GM23338 (cell line): ENCODE results near the gene RRBP1. TPM values are rescaled to one million over a fixed set of nuclear protein-coding genes. Genes with fewer than 3 reads are reported as not detected.

ENCODE experiments used
- ATAC-seq: fragments of 200-7000 bp; cut with Tn5 transposase; 3 replicates; pipeline ENCODE4 v1.9.1; 2020
- DNase-seq: peaks from one replicate; pipeline ENCODE4 v3.0.0-alpha.2; 2015; ENCODE audit warnings: low spot score
- H2AFZ ChIP-seq: fragments of 200-600 bp; sonication (generic); 2 replicates; pipeline ENCODE4 v1.8.0; 2016; ENCODE audit warnings: antibody characterized with exemption, mild to moderate bottlenecking, moderate library complexity
- H3F3A ChIP-seq: fragments of 200-600 bp; sonication (generic); replicated peaks from 2 replicates; pipeline ENCODE4 v1.8.0; 2017; ENCODE audit warnings: antibody characterized with exemption, mixed run types, low read depth
- H3K27ac ChIP-seq: fragments of 200-600 bp; sonication (generic); 2 replicates; pipeline ENCODE4 v1.6.1; 2016; ENCODE audit warnings: low read depth
- H3K27me3 ChIP-seq: fragments of 200-600 bp; sonication (generic); 2 replicates; pipeline ENCODE4 v1.8.0; 2016; ENCODE audit warnings: mild to moderate bottlenecking, mixed run types, moderate library complexity; ENCODE audit not compliant: insufficient read depth
- H3K36me3 ChIP-seq: fragments of 200-600 bp; sonication (generic); 2 replicates; pipeline ENCODE4 v1.8.0; 2016; ENCODE audit warnings: mild to moderate bottlenecking; ENCODE audit not compliant: insufficient read depth
- H3K4me1 ChIP-seq: fragments of 200-600 bp; sonication (generic); 2 replicates; pipeline ENCODE4 v1.8.0; 2016; ENCODE audit warnings: mild to moderate bottlenecking, moderate library complexity; ENCODE audit not compliant: insufficient read depth
- H3K4me2 ChIP-seq: fragments of 200-600 bp; sonication (generic); 2 replicates; pipeline ENCODE4 v1.7.1; 2017; ENCODE audit warnings: mixed run types
- H3K4me3 ChIP-seq: fragments of 200-600 bp; sonication (generic); 2 replicates; pipeline ENCODE4 v1.6.1; 2016; ENCODE audit warnings: mixed run types
- H3K79me2 ChIP-seq: fragments of 200-600 bp; sonication (generic); replicated peaks from 2 replicates; pipeline ENCODE4 v1.8.0; 2017; ENCODE audit warnings: mild to moderate bottlenecking; ENCODE audit not compliant: insufficient read depth
- H3K9me2 ChIP-seq: fragments of 200-600 bp; sonication (generic); 2 replicates; pipeline ENCODE4 v1.8.0; 2017; ENCODE audit not compliant: insufficient read depth
- H4K20me1 ChIP-seq: fragments of 200-600 bp; sonication (generic); replicated peaks from 2 replicates; pipeline ENCODE4 v1.8.0; 2017; ENCODE audit warnings: mild to moderate bottlenecking; ENCODE audit not compliant: insufficient read depth
- H3K27ac Mint-ChIP-seq: 2 replicates; pipeline ENCODE4 v1.8.0; 2020; ENCODE audit warnings: inconsistent platforms, mild to moderate bottlenecking, moderate library complexity, mixed read lengths
- H3K27me3 Mint-ChIP-seq: 3 replicates; pipeline ENCODE4 v1.8.0; 2022; ENCODE audit warnings: low read depth, mild to moderate bottlenecking, moderate library complexity, mixed read lengths, inconsistent platforms; ENCODE audit not compliant: insufficient read depth, poor library complexity
- H3K36me3 Mint-ChIP-seq: 3 replicates; pipeline ENCODE4 v1.8.0; 2021; ENCODE audit warnings: low read depth, mild to moderate bottlenecking, inconsistent platforms, moderate library complexity, mixed read lengths
- H3K4me1 Mint-ChIP-seq: 3 replicates; pipeline ENCODE4 v1.8.0; 2020; ENCODE audit warnings: mild to moderate bottlenecking, inconsistent platforms, mixed read lengths
- H3K4me3 Mint-ChIP-seq: 3 replicates; pipeline ENCODE4 v1.8.0; 2021; ENCODE audit warnings: moderate library complexity, mild to moderate bottlenecking, inconsistent platforms, mixed read lengths
- H3K9me3 Mint-ChIP-seq: 3 replicates; pipeline ENCODE4 v1.8.0; 2020; ENCODE audit warnings: moderate library complexity, mild to moderate bottlenecking, inconsistent platforms, mixed read lengths
- CREB1 ChIP-seq: fragments of 250-450 bp; sonication (Bioruptor Pico); IDR thresholded peaks from 2 replicates; pipeline ENCODE4 v1.5.0; 2020; ENCODE audit warnings: low read depth, mild to moderate bottlenecking, moderate library complexity
- EZH2phosphoT487 ChIP-seq: fragments of 200-600 bp; sonication (generic); IDR thresholded peaks from one replicate; pipeline ENCODE4 v1.8.1; 2018; ENCODE audit warnings: antibody characterized with exemption; ENCODE audit not compliant: unreplicated experiment
- JUNB ChIP-seq: IDR thresholded peaks from one replicate; pipeline ENCODE4 v1.6.1; 2016; ENCODE audit warnings: antibody characterized with exemption; ENCODE audit not compliant: unreplicated experiment
- STAT1 ChIP-seq: IDR thresholded peaks from one replicate; pipeline ENCODE4 v1.6.1; 2016; ENCODE audit warnings: antibody characterized with exemption; ENCODE audit not compliant: unreplicated experiment
- ZNF114 ChIP-seq: fragments of 250-450 bp; sonication (Bioruptor Pico); IDR thresholded peaks from 2 replicates; pipeline ENCODE4 v1.5.0; 2020; ENCODE audit warnings: mild to moderate bottlenecking, moderate library complexity
- ZNF331 ChIP-seq: fragments of 250-450 bp; sonication (Bioruptor Pico); IDR thresholded peaks from 2 replicates; pipeline ENCODE4 v1.5.0; 2020; ENCODE audit warnings: low read depth, mild to moderate bottlenecking, moderate library complexity
- polyA plus RNA-seq: library from polyadenylated mRNA; unstranded; fragments of >200 nt; fragmentation: Nextera tagmentation; extraction: Ambion mirVana; gene quantifications from 2 replicates; pipeline ENCODE4 v1.2.1, GENCODE V29; 2016
- total RNA-seq: library from RNA; depleted of rRNA; stranded (reverse); fragments of >200 nt; shearing (Covaris generic); gene quantifications from 2 replicates; pipeline ENCODE4 v1.2.3, GENCODE V29; 2014
- TF ChIP-seq, protein P1 (sequence below), 2 experiments: fragments of 200-600 bp in 1 of 2; sonication (generic) in 1 of 2; conservative IDR thresholded peaks; 2 replicates each; pipeline versions ENCODE4 v1.5.1 to v1.6.1; 2016 to 2017; ENCODE audit warnings: antibody characterized with exemption in 2 of 2, low read depth in 2 of 2, mild to moderate bottlenecking in 2 of 2, moderate library complexity in 1 of 2
- TF ChIP-seq, protein P2 (sequence below): IDR thresholded peaks from 2 replicates; pipeline ENCODE4 v1.6.1; 2016; ENCODE audit warnings: antibody characterized with exemption
- TF ChIP-seq, protein P3 (sequence below): IDR thresholded peaks from one replicate; pipeline ENCODE4 v1.6.1; 2018; ENCODE audit warnings: antibody characterized with exemption; ENCODE audit not compliant: unreplicated experiment

Gene RRBP1
- total and polyA plus RNA-seq, 2 experiments from 2014 or later: 105 to 113 TPM

DNA sequence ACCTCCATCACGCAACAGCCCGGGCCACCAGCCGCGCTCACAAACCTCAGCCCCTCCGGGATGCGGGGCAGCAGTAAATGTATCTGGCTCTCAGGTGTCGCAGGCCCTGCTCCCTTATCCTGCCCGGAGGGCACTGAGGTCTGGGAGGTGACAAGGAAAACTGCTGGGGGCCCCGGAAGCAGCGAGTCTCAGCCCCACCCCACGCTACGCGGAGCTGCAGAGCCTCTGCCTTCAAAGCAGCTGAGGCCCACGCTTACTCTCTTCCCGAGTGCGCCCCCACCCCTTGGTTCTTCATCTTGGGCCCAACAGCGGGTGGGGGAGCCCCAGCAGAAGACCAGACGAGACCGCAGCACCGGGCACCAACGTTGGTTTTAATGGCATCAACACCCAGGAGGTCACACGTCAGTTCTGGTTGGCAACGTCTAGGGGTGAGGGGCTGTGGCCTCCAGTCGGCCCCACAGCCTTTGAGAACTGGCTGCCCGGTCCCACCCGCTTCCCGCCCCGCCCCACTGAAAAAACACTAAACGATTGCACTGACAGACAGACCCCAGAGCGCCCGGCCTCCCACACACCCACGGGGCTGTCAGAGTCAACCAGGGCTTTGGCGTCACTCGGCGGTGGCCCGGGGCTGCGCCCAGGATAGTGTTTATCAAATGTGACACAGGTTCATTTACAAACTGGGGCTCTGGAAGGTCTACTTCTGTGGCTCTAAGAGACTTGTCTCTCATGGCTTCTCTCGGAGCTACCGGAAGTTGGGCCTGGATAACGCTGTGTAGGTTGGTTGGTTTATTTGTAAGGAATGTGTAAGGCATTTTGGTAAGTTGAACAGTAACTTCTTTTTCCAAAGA, 68.5 kb downstream of the RRBP1 start:
- 0 out of 2 replicates have a peak, but pooled peaks cover 7% of the 10 kb centered on the region for H3F3A ChIP-seq
- Mint-ChIP-seq H3K4me3 (no peak overlapping the region), H3K36me3 (peaks cover 25% of the 10 kb centered on the region), H3K27me3 (peaks cover 16% of the 10 kb centered on the region), H3K27ac (no peak overlapping the region), H3K9me3 (no peaks in the 10 kb centered on the region), H3K4me1 (peaks cover 4% of the 10 kb centered on the region)
- H3K4me1 ChIP-seq: peaks cover 3% of the 10 kb centered on the region; the same call in 1 of the 2 replicates
- no peak overlapping the region for H3K4me2 ChIP-seq
- DNase-seq: no peak
- no peak overlapping the region for H3K27ac ChIP-seq
- H3K36me3 ChIP-seq: 0 out of 2 replicates have a peak, but pooled peaks cover 6% of the 10 kb centered on the region
- no peaks in the 10 kb centered on the region for H3K27me3 ChIP-seq
- no peak for ATAC-seq
- no peak overlapping the region for H3K4me3 ChIP-seq
- H4K20me1 ChIP-seq: no peaks in the 10 kb centered on the region; the same call in 1 of the 2 replicates
- TF ChIP-seq ZNF331 (CRISPR knock-in tag) (no peak), CREB1 (CRISPR knock-in tag) (no peak), STAT1 (no peak)
- TF ChIP-seq, protein P1, sequence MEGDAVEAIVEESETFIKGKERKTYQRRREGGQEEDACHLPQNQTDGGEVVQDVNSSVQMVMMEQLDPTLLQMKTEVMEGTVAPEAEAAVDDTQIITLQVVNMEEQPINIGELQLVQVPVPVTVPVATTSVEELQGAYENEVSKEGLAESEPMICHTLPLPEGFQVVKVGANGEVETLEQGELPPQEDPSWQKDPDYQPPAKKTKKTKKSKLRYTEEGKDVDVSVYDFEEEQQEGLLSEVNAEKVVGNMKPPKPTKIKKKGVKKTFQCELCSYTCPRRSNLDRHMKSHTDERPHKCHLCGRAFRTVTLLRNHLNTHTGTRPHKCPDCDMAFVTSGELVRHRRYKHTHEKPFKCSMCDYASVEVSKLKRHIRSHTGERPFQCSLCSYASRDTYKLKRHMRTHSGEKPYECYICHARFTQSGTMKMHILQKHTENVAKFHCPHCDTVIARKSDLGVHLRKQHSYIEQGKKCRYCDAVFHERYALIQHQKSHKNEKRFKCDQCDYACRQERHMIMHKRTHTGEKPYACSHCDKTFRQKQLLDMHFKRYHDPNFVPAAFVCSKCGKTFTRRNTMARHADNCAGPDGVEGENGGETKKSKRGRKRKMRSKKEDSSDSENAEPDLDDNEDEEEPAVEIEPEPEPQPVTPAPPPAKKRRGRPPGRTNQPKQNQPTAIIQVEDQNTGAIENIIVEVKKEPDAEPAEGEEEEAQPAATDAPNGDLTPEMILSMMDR (conservative IDR thresholded peaks at IDR 0.05; ENCODE audit: low read depth in 2 of 2): no peak
- no peak overlapping the region for H2AFZ ChIP-seq
- H3K79me2 ChIP-seq: no peaks in the 10 kb centered on the region
- H3K9me2 ChIP-seq: no peaks in the 10 kb centered on the region

DNA sequence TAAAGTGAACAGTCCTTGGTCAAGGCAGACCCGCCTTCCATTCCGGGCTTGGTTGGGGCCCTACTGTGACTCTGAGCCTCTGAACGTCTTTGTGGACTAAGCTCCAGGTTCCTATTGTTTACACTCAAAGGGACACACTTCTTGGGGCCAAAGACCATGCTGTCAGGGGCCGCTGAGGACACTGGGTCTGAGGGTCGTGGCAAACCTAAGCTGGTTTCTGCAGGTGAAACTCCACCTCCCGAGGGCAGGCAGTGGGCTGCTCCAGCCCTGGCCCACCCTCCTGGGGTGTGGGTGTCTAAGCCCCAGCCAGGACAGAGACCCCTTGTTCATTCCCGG, 69.1 kb downstream of the RRBP1 start:
- DNase-seq (no peak), ATAC-seq (no peak)
- no peak overlapping the region for H3K4me3 Mint-ChIP-seq
- no peak overlapping the region for H3K27ac ChIP-seq
- H3K4me1 Mint-ChIP-seq: peaks cover 5% of the 10 kb centered on the region
- no peak overlapping the region for H3K4me2 ChIP-seq
- H3K9me2 ChIP-seq: no peaks in the 10 kb centered on the region
- peak overlapping the region; percentile 74; the same call in 1 of the 2 replicates for H3K27ac Mint-ChIP-seq
- no peaks in the 10 kb centered on the region for H3K27me3 ChIP-seq
- 0 out of 2 replicates have a peak, but pooled peaks cover 4% of the 10 kb centered on the region for H3K36me3 ChIP-seq
- H3K4me3 ChIP-seq: no peak overlapping the region
- peaks cover 18% of the 10 kb centered on the region for H3K27me3 Mint-ChIP-seq
- H3F3A ChIP-seq: 0 out of 2 replicates have a peak, but pooled peaks cover 7% of the 10 kb centered on the region
- H3K36me3 Mint-ChIP-seq: peaks cover 23% of the 10 kb centered on the region
- H3K9me3 Mint-ChIP-seq: no peaks in the 10 kb centered on the region
- no peaks in the 10 kb centered on the region for H3K79me2 ChIP-seq
- no peaks in the 10 kb centered on the region; the same call in 1 of the 2 replicates for H4K20me1 ChIP-seq
- no peak overlapping the region for H2AFZ ChIP-seq
- peaks cover 3% of the 10 kb centered on the region; the same call in 1 of the 2 replicates for H3K4me1 ChIP-seq
- no peak for TF ChIP-seq ZNF331 (CRISPR knock-in tag)
- TF ChIP-seq, protein P2, sequence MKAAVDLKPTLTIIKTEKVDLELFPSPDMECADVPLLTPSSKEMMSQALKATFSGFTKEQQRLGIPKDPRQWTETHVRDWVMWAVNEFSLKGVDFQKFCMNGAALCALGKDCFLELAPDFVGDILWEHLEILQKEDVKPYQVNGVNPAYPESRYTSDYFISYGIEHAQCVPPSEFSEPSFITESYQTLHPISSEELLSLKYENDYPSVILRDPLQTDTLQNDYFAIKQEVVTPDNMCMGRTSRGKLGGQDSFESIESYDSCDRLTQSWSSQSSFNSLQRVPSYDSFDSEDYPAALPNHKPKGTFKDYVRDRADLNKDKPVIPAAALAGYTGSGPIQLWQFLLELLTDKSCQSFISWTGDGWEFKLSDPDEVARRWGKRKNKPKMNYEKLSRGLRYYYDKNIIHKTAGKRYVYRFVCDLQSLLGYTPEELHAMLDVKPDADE: no peak
- TF ChIP-seq, protein P3, sequence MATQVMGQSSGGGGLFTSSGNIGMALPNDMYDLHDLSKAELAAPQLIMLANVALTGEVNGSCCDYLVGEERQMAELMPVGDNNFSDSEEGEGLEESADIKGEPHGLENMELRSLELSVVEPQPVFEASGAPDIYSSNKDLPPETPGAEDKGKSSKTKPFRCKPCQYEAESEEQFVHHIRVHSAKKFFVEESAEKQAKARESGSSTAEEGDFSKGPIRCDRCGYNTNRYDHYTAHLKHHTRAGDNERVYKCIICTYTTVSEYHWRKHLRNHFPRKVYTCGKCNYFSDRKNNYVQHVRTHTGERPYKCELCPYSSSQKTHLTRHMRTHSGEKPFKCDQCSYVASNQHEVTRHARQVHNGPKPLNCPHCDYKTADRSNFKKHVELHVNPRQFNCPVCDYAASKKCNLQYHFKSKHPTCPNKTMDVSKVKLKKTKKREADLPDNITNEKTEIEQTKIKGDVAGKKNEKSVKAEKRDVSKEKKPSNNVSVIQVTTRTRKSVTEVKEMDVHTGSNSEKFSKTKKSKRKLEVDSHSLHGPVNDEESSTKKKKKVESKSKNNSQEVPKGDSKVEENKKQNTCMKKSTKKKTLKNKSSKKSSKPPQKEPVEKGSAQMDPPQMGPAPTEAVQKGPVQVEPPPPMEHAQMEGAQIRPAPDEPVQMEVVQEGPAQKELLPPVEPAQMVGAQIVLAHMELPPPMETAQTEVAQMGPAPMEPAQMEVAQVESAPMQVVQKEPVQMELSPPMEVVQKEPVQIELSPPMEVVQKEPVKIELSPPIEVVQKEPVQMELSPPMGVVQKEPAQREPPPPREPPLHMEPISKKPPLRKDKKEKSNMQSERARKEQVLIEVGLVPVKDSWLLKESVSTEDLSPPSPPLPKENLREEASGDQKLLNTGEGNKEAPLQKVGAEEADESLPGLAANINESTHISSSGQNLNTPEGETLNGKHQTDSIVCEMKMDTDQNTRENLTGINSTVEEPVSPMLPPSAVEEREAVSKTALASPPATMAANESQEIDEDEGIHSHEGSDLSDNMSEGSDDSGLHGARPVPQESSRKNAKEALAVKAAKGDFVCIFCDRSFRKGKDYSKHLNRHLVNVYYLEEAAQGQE: no peak
- no peak for TF ChIP-seq CREB1 (CRISPR knock-in tag)
- TF ChIP-seq JUNB: no peak
- TF ChIP-seq, protein P1 (conservative IDR thresholded peaks at IDR 0.05; ENCODE audit: low read depth in 2 of 2): no peak
- TF ChIP-seq ZNF114: no peak
- no peak for TF ChIP-seq EZH2phosphoT487
